Fibroblast of upper back skin (primary cell): ENCODE results near the gene LAMC2.
"Not testable (repeated sequence)": the region's sequence is repeated elsewhere in the genome, so short reads cannot be mapped to it uniquely, and the experiment has no call there.

Experiments
- DNase-seq: peaks from one replicate; pipeline ENCODE4 v3.0.0-alpha.2; 2013

Gene LAMC2

DNA sequence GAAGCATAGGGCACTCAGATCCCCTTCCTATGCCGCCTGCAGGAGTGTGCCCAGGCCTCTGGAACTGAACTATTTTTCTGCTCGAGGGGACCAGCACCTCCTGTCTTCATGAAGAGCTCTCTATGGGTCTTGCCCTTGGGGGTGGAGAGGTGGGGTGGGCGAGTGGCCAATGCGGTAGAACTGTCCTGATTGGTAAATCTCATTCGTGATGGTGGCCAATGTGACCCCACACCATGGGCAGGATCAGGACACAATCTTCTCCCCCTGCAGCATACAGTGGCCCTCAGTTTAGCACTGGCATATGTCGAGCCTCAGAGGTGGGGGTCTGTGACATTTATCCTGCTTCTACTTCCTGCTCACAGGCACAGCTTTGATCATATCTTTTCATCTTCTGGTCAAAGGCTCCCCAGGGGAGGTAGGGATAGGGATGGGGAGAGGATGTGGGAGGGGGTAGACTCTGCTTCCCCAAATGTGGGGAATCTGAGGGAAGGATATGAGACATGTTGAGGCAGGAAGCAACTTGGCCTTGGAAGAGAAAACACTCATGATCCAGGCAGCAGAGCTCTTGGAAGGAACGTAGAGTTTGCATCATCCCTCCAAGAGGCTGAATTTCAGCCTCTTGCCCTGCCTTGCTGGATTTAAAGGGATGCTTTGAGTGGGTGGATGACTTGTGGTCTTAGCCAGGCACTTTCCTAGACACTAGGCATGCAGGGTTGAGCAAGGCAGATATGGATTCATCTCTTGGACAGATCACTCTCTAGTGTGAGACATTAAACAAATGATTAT, 81.8 kb downstream of the LAMC2 start:
- peak; percentile 94 for DNase-seq

- peak; percentile 90 for DNase-seq
Observed at GRCh38 chr1:183270541-183271141, 84.6 kb downstream of the LAMC2 start.

DNA sequence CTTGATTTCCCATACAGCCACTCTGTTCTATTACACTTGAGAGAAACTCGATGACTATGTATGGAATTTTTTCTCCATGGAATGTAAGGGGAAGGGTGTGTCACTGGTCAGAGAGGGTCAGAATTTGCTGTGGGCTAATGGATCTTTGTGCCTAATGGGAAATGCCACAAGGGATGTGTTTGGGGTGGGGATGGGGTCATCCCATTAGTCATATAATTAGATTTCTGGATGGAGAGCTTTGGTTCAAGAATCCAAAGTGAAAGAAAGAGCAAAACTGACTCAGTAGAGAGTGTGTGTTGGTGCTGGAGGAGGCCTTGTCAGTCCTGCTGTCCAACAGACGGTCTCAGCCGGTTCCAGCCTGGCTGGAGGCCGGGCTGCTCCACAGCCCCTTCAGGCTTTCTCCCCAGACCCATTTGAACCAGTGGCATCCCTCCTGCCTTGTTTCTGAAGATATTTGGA, 86.4 kb downstream of the LAMC2 start:
- peak; percentile 91 for DNase-seq

- DNase-seq = no peak
Observed at GRCh38 chr1:183273300-183273699, 87.2 kb downstream of the LAMC2 start.

GRCh38 chr1:183273984-183274383, 87.9 kb downstream of the LAMC2 start:
- not testable (repeated sequence) for DNase-seq

GRCh38 chr1:183274836-183275235, 88.8 kb downstream of the LAMC2 start:
- DNase-seq = no peak

DNA sequence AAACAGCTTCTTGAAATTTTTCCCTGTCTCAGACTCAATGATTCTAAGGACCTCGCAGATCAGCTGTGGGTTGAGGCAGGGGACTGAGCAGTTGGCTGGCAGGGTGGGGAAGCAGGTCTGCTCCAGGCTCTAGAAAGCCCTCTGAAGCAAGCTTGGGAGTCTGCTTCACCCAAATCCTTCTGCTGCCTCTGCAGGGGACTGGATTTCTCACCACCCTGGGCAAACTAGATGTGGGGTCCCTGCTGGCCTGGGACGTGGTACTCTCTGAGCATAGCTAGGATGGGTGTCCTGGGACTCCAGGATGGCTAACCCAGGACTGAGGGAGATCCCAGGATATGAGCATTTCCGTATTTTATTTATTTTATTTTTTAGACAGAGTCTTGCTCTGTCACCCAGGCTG, 89.3 kb downstream of the LAMC2 start:
- DNase-seq = no peak

DNA sequence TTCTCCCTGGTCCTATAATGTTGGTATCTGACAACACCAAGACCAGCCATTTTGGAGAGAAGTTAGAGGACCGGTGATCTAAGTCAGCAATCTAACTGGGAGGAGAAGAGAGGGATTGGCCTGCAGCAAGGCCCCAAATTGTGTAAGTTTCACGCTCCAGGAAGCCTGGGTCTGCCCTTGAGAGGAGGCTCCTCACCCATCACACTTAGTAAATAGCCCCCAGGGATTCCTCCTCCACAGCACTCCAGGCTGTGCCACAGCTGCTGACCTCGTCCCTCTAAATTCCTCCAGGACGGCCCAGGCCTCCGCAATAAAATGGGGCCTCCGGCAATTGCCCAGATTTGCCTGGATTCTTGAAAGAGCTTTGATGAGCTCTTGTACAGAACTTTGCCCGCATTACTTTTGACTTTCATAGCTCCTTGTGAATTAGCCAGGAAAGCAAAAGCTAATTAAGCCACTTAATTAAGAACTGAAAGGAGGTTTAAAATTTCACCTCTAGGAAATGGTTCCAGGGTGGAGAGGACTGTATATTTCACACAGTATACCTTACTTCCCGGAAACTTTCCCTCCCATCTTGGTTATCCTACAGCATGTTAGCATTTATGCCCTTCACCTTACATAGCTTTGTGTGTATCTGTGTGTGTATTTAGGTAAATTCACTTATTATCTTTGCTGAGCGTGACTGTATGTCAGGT, 90.5 kb downstream of the LAMC2 start:
- no peak for DNase-seq

DNA sequence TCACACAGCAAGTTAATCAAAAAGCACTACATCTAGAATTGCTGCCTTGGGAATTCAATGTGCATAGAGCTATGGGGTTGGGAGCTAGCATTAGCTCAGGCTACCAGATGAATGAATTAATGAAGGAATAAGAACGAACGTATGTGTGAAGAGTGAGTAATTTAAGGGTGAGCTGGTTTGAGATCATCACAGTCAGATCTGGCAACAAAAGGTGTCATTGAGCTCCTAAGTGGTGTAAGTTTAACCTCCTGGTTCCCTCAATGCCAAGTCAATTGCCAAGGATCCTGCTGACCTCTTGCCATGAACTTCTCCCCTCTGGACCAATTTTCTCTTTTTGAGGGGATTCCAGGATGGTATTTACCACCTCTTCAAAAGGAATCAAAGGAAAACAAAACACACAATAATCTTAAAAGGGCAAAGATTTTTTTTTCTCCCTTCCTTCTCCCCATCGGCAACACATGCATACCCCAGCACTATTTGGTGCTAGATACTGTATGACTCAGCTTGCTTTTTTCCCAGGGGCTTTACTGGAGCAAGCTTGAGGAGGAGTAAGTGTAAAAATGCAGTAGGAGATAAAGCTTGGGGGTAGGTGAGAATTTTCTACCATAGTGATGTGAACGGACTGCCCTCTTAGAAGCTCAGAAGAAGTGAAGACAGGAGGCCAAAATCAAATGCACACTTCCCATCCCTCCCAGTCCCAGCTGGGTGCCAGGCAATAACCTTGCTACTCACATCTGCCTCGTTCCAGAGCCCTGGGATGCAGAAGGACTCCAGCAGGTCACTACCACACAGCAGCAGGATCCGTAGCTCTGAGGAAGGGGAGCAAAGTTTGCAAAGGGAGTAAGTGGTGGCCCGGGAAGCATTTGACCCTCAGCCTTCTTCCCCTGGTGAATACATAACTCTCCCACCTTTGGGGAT, 92.0 kb downstream of the LAMC2 start:
- peak; percentile 81 for DNase-seq

GRCh38 chr1:183278739-183279591, 92.9 kb downstream of the LAMC2 start:
- peak; percentile 71 for DNase-seq

DNA sequence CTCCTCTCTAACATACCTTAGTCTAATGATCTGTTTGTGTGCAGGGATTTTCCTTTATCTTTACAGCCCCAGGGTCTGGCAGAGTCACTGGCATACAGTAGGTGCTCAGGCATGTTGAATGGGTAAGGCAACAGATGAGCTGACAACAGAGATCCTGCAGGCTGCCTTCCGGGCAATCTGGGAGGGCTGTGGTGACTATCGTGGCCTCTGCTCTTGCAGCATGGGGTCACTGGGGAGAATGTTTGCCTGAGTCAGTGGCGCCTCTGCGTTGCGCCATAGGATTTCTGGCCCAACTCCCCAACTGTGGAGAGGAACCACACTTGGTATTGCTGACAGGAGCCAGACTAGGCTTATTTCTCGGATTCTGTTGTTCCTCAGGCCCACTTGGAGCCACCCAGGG, 93.8 kb downstream of the LAMC2 start:
- DNase-seq = peak; percentile 82

GRCh38 chr1:183281039-183281438, 95.0 kb downstream of the LAMC2 start:
- peak; percentile 47 for DNase-seq

DNA sequence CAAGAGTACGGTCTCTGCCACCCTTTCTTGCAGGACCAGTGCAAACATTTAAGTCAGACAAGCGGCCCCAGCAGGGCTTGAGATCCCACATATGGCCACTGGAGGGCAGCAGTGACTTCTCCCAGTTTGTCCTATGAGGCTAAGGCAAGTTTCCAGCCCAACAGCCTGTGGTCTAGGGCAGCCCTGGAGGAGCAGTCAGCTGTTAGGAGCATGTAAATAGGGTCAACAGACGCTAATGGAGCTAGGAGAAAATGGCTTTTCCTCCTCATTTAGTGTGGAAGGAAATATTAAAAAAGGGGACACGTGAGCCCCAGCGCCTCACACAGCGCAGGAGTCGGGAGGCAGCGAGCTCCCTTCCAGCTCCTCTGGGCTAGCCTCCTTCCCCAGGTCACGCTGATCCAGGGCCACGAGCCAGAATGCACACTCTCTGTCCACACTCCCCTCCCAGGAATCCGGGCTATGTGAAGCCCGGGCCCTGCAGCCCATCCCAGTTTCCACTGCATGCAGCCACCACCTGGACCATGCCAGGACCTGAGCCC, 95.6 kb downstream of the LAMC2 start:
- peak; percentile 93 for DNase-seq

- DNase-seq = no peak
Observed at GRCh38 chr1:183282101-183282855, 96.2 kb downstream of the LAMC2 start.

- DNase-seq = no peak
Observed at GRCh38 chr1:183283286-183283685, 97.2 kb downstream of the LAMC2 start.

DNA sequence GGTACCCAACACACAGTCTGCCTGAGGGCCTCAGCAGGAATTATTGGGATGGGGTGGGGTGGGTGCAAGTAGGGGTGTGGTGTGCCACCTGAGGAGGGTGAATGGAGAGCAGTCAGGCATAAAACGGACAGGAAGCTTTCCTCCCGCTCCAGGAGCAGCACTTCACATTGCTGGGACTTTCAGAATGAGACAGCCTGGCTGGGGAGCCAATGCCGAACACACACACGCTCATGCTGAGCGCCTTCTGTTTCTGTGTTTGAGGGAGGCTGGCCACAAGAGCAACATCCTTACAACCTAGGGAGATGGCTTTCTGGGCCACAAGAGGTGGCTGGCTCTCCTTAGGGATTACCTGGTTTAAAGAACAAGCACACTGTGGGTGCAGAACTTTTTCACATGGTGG, 98.0 kb downstream of the LAMC2 start:
- DNase-seq = no peak

- no peak for DNase-seq
Observed at GRCh38 chr1:183285256-183285655, 99.2 kb downstream of the LAMC2 start.

- DNase-seq = no peak
Observed at GRCh38 chr1:183285746-183286145, 99.7 kb downstream of the LAMC2 start.

DNA sequence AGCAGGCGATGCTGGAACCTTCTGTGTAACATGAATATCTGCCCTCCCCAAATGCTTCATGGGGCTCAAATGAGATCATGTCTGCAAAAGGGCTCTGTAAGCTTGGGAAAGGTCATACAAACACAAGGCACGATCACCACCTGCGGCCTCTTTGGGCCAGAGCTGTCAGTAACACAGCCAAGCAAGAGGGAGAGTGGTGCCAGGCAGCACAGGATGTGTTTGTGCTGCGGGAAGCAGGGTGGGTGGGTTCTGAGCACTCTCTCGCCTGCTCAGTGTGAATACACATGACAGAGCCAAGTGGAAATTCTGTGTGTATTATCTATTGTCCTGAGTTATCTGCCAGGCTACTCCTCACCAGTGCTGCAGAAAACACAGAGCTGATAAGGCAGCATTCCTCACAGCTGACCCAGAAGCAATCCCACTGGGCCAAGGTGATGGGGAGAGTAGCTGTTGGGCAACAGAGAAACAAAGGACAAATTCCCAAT, 101.2 kb downstream of the LAMC2 start:
- DNase-seq = no peak

- DNase-seq = no peak
Observed at GRCh38 chr1:183288583-183288982, 102.5 kb downstream of the LAMC2 start.
